Mesendoderm (in vitro differentiated cells): ENCODE data around the gene PHC3.
"Not testable (repeated sequence)": the region's sequence is repeated elsewhere in the genome, so short reads cannot be mapped to it uniquely, and the experiment has no call there.

ENCODE experiments used
- DNase-seq: peaks from one replicate; pipeline ENCODE4 v3.0.0; 2013
- H2AK5ac ChIP-seq: 2 replicates; pipeline ENCODE4 v1.6.1; 2013; ENCODE audit warnings: low read length, inconsistent platforms
- H2BK120ac ChIP-seq: 2 replicates; pipeline ENCODE4 v1.6.1; 2013; ENCODE audit warnings: low read depth, mild to moderate bottlenecking, low read length, moderate library complexity, mixed read lengths
- H2BK15ac ChIP-seq: replicated peaks from 2 replicates; pipeline ENCODE4 v1.6.1; 2013; ENCODE audit warnings: low read depth, mild to moderate bottlenecking, moderate library complexity
- H2BK5ac ChIP-seq: 2 replicates; pipeline ENCODE4 v1.6.1; 2013; ENCODE audit warnings: low read length, inconsistent platforms
- H3K18ac ChIP-seq: 2 replicates; pipeline ENCODE4 v1.6.1; 2013; ENCODE audit warnings: mild to moderate bottlenecking, low read length, mixed read lengths
- H3K23ac ChIP-seq: one replicate; pipeline ENCODE4 v1.6.1; 2013; ENCODE audit warnings: low read length
- H3K27ac ChIP-seq: 2 replicates; pipeline ENCODE4 v1.5.1; 2013; ENCODE audit warnings: low read depth, mild to moderate bottlenecking, inconsistent platforms, low read length, moderate library complexity
- H3K27me3 ChIP-seq: 2 replicates; pipeline ENCODE4 v1.6.1; 2013; ENCODE audit warnings: low read length, control low read depth, mild to moderate bottlenecking, inconsistent platforms; ENCODE audit not compliant: insufficient read depth, poor library complexity
- H3K36me3 ChIP-seq: 2 replicates; pipeline ENCODE4 v1.6.1; 2013; ENCODE audit warnings: low read length, inconsistent platforms; ENCODE audit not compliant: control insufficient read depth, insufficient read depth
- H3K4ac ChIP-seq: one replicate; pipeline ENCODE4 v1.6.1; 2013; ENCODE audit warnings: low read depth, mild to moderate bottlenecking, low read length, moderate library complexity
- H3K4me1 ChIP-seq: 2 replicates; pipeline ENCODE4 v1.6.1; 2013; ENCODE audit warnings: low read depth, low read length, inconsistent platforms; ENCODE audit not compliant: control insufficient read depth
- H3K4me2 ChIP-seq: 2 replicates; pipeline ENCODE4 v1.6.1; 2013; ENCODE audit warnings: low read length
- H3K4me3 ChIP-seq: 2 replicates; pipeline ENCODE4 v1.5.1; 2013; ENCODE audit warnings: mild to moderate bottlenecking, low read length
- H3K56ac ChIP-seq: one replicate; pipeline ENCODE4 v1.6.1; 2013; ENCODE audit warnings: low read length
- H3K79me1 ChIP-seq: 2 replicates; pipeline ENCODE4 v1.6.1; 2013; ENCODE audit warnings: low read length, inconsistent platforms
- H3K79me2 ChIP-seq: 2 replicates; pipeline ENCODE4 v1.6.1; 2013; ENCODE audit warnings: mild to moderate bottlenecking, low read length; ENCODE audit not compliant: control insufficient read depth, insufficient read depth
- H3K9ac ChIP-seq: 2 replicates; pipeline ENCODE4 v1.6.1; 2013; ENCODE audit warnings: low read length, inconsistent platforms
- H4K5ac ChIP-seq: one replicate; pipeline ENCODE4 v1.6.1; 2013; ENCODE audit warnings: low read length
- H4K8ac ChIP-seq: one replicate; pipeline ENCODE4 v1.6.1; 2013; ENCODE audit warnings: low read depth, mild to moderate bottlenecking, control low read depth, low read length, moderate library complexity
- WGBS: extraction: QIAGEN DNeasy Blood & Tissue Kit; methylation state at CpG from one replicate; pipeline ENCODE4 v1.1.7; 2013; ENCODE audit warnings: low lambda C conversion rate, missing lambda C conversion rate; ENCODE audit not compliant: insufficient coverage; ENCODE audit errors: extremely low coverage; 5-methylcytosine and 5-hydroxymethylcytosine counted together

PHC3 gene

DNA sequence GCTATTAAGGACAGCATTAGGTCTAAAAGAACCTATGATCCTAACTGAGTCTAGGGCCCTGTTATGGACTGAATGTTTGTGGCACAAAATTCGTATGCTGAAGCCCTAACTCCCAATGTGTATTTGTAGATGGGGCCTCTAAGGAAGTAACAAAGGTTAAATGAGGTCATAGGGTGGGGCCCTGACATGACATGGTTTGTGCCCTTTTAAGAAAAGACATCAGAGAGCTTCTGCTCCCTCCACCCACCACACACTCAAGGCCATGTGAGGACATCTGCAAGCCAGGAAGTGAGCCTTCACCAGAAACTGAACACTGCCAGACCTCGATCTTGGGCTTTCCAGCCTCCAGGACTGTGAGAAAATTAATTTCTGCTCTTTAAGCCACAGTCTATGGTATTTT, 49.2 kb downstream of the PHC3 start:
- no peak overlapping the region for H2AK5ac ChIP-seq
- no peak overlapping the region for H3K23ac ChIP-seq
- H4K8ac ChIP-seq = no peak overlapping the region
- H4K5ac ChIP-seq = no peak overlapping the region
- no peaks in the 10 kb centered on the region for H3K79me2 ChIP-seq
- no peaks in the 10 kb centered on the region for H3K27me3 ChIP-seq
- no peak overlapping the region for H3K4me3 ChIP-seq
- no peak for DNase-seq
- H2BK5ac ChIP-seq = no peak overlapping the region
- no peak overlapping the region for H2BK15ac ChIP-seq
- H3K56ac ChIP-seq = no peak overlapping the region
- no peaks in the 10 kb centered on the region for H3K4me1 ChIP-seq
- H3K4ac ChIP-seq = no peak overlapping the region
- H3K79me1 ChIP-seq = no peaks in the 10 kb centered on the region
- H3K9ac ChIP-seq = no peak overlapping the region
- no peak overlapping the region for H3K4me2 ChIP-seq
- WGBS = no CpG with 5 or more reads among the region's 2 CpGs
- H2BK120ac ChIP-seq = no peak overlapping the region
- H3K18ac ChIP-seq = no peak overlapping the region
- no peak overlapping the region for H3K27ac ChIP-seq
- H3K36me3 ChIP-seq = peaks cover 6% of the 10 kb centered on the region

GRCh38 chr3:170130532-170130931, 51.0 kb downstream of the PHC3 start:
- H3K23ac ChIP-seq = no peak overlapping the region
- H3K36me3 ChIP-seq = peaks cover 6% of the 10 kb centered on the region
- H2AK5ac ChIP-seq = no peak overlapping the region
- H3K27me3 ChIP-seq = no peaks in the 10 kb centered on the region
- no peak overlapping the region for H2BK5ac ChIP-seq
- H3K4me1 ChIP-seq = no peaks in the 10 kb centered on the region
- H3K4me3 ChIP-seq = no peak overlapping the region
- H2BK120ac ChIP-seq = no peak overlapping the region
- no peaks in the 10 kb centered on the region for H3K79me1 ChIP-seq
- H3K4ac ChIP-seq = no peak overlapping the region
- H3K4me2 ChIP-seq = no peak overlapping the region
- H3K79me2 ChIP-seq = no peaks in the 10 kb centered on the region
- no peak for DNase-seq
- no peak overlapping the region for H3K56ac ChIP-seq
- H2BK15ac ChIP-seq = no peak overlapping the region
- H3K9ac ChIP-seq = no peak overlapping the region
- no peak overlapping the region for H4K8ac ChIP-seq
- no peak overlapping the region for H3K18ac ChIP-seq
- no peak overlapping the region for H4K5ac ChIP-seq
- no peak overlapping the region for H3K27ac ChIP-seq

DNA sequence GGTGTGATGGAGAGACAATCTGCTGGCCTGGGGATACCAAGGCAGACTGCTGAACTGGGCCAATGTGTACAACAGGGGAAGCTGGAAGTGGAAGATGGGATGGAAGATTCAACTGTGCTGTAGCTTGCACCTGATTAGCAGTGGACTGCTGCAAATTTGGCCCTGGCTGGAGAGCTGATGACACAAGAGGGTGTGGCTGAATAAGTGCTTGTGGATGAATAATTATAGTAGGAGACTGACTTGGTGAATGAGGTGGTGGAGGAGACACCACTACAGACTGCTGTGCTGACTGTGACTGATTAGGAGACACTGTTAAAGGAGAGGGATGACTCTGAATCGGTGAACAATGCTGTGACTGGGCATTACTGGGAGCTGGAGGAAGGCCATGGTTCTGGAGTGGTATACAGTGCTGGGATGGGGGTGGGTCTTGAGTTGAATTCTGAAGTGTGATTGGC, 52.5 kb downstream of the PHC3 start:
- no peaks in the 10 kb centered on the region for H3K79me1 ChIP-seq
- no peaks in the 10 kb centered on the region for H3K27me3 ChIP-seq
- no peaks in the 10 kb centered on the region for H3K79me2 ChIP-seq
- no peak overlapping the region for H3K56ac ChIP-seq
- no peak overlapping the region for H2BK15ac ChIP-seq
- peaks cover 6% of the 10 kb centered on the region for H3K36me3 ChIP-seq
- no peak overlapping the region for H3K23ac ChIP-seq
- no peak overlapping the region for H3K4me3 ChIP-seq
- no peak overlapping the region for H2BK5ac ChIP-seq
- H2AK5ac ChIP-seq = no peak overlapping the region
- H4K5ac ChIP-seq = no peak overlapping the region
- no peak overlapping the region for H3K4ac ChIP-seq
- no peak overlapping the region for H4K8ac ChIP-seq
- H3K9ac ChIP-seq = no peak overlapping the region
- H3K18ac ChIP-seq = no peak overlapping the region
- WGBS = no CpG with 5 or more reads among the region's 1 CpG
- H2BK120ac ChIP-seq = no peak overlapping the region
- peak; percentile 44 for DNase-seq
- no peak overlapping the region for H3K4me2 ChIP-seq
- no peak overlapping the region for H3K27ac ChIP-seq
- no peaks in the 10 kb centered on the region for H3K4me1 ChIP-seq

- WGBS = no CpG with 5 or more reads among the region's 4 CpGs
- no peak overlapping the region for H3K23ac ChIP-seq
These were observed 53.1 kb downstream of the PHC3 start for GRCh38 chr3:170128259-170128976.

DNA sequence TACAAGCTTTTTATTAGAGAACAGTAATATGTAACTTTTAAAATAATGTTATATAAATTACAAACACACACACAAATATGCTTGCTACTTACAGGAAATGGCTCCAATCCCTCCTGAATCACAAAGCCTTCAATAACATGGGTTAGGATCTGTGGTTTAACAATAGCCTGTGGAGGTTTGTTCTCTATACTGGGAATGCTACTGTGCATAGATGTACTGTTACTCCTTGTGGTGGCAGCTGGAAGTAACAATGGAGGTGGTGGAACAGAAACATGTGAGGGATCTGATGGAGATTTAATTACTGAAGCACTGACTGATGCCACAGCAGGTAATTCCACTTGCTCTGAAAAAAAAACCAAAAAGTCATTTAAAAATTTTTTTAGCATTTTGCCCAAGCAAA, 64.4 kb downstream of the PHC3 start:
- Histone ChIP-seq H2BK15ac (no peak overlapping the region), H3K9ac (no peak overlapping the region), H2BK5ac (no peak overlapping the region), H4K5ac (no peak overlapping the region), H3K56ac (no peak overlapping the region), H3K27ac (no peak overlapping the region), H3K79me1 (no peaks in the 10 kb centered on the region), H3K4me2 (no peak overlapping the region), H3K79me2 (no peaks in the 10 kb centered on the region), H3K36me3 (no peaks in the 10 kb centered on the region), H3K27me3 (no peaks in the 10 kb centered on the region), H4K8ac (no peak overlapping the region), H3K4ac (no peak overlapping the region), H2AK5ac (no peak overlapping the region), H2BK120ac (no peak overlapping the region), H3K18ac (no peak overlapping the region), H3K4me3 (no peak overlapping the region), H3K23ac (no peak overlapping the region), H3K4me1 (no peaks in the 10 kb centered on the region)
- peak; percentile 55 for DNase-seq

More at GRCh38 chr3:170128259-170128976, 53.1 kb downstream of the PHC3 start:
- Histone ChIP-seq H2BK15ac (no peak overlapping the region), H2AK5ac (no peak overlapping the region), H3K18ac (no peak overlapping the region), H3K56ac (no peak overlapping the region), H3K36me3 (peaks cover 6% of the 10 kb centered on the region), H2BK120ac (no peak overlapping the region), H3K4ac (no peak overlapping the region), H2BK5ac (no peak overlapping the region), H3K9ac (no peak overlapping the region), H3K79me1 (no peaks in the 10 kb centered on the region), H3K79me2 (no peaks in the 10 kb centered on the region), H3K4me3 (no peak overlapping the region), H3K27ac (no peak overlapping the region), H3K4me2 (no peak overlapping the region), H3K27me3 (no peaks in the 10 kb centered on the region), H4K5ac (no peak overlapping the region), H3K4me1 (no peaks in the 10 kb centered on the region), H4K8ac (no peak overlapping the region)
- DNase-seq = no peak

DNA sequence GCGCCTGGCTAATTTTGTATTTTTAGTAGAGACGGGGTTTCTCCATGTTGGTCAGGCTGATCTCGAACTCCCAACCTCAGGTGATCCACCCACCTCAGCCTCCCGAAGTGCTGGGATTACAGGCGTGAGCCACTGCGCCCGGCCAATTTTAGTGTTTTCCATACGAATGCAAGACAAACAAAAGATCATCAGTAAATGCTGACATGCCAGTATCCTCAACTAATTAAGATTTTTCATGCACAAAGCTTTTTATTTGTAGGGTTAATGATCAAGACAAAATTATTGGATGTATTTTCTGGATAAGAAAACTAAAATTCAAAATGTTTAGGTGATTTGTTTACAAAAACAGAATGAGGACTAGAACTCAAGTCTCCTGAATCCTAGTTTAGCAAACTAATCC, 67.4 kb downstream of the PHC3 start:
- H3K9ac ChIP-seq, H3K4me1 ChIP-seq, H3K18ac ChIP-seq, H3K79me2 ChIP-seq, H3K56ac ChIP-seq, H2BK120ac ChIP-seq, DNase-seq, H3K4me2 ChIP-seq, H4K5ac ChIP-seq, H2BK15ac ChIP-seq, H3K4me3 ChIP-seq, H4K8ac ChIP-seq, H2AK5ac ChIP-seq, H3K36me3 ChIP-seq, H3K27me3 ChIP-seq, H3K79me1 ChIP-seq, H3K27ac ChIP-seq, H3K23ac ChIP-seq, H3K4ac ChIP-seq, H2BK5ac ChIP-seq: not testable (repeated sequence)
- no CpG with 5 or more reads among the region's 8 CpGs for WGBS
